Measurements from ENCODE around the gene MALAT1. TPM values are rescaled to one million over a fixed set of nuclear protein-coding genes. Genes with fewer than 3 reads are reported as not detected.
A peak's percentile ranks its signal among the peaks of the same experiment; 100 is the strongest.

MALAT1 gene
- total and polyA plus RNA-seq, 2 of the 13 experiments (the other 11 are each of a cell fraction or from before 2014, with no cell fraction given), result 143 to 1,237 TPM

- TF ChIP-seq E2F5 (CRISPR knock-in tag; conservative IDR thresholded peaks at IDR 0.05) (no peak), ZNF34 (CRISPR knock-in tag; IDR thresholded peaks at IDR 0.05; ENCODE audit: borderline replicate concordance) (no peak), IKZF5 (CRISPR knock-in tag; IDR thresholded peaks at IDR 0.05) (0 out of 2 replicates have a peak, but pooled peaks have one; percentile 47), ZNF670 (CRISPR knock-in tag; IDR thresholded peaks at IDR 0.05; ENCODE audit: borderline replicate concordance) (no peak), RXRA (CRISPR knock-in tag; IDR thresholded peaks at IDR 0.05) (peak; percentile 88), NFKB2 (CRISPR knock-in tag; IDR thresholded peaks at IDR 0.05; ENCODE audit: borderline replicate concordance) (no peak), RARA (CRISPR knock-in tag; IDR thresholded peaks at IDR 0.05) (peak; percentile 87), NR2F6 (IDR thresholded peaks at IDR 0.05) (peak; percentile 64), NR2F6 (CRISPR knock-in tag; IDR thresholded peaks at IDR 0.05) (peak; percentile 84), ZNF784 (CRISPR knock-in tag; IDR thresholded peaks at IDR 0.05; ENCODE audit: borderline replicate concordance) (no peak), BCL6 (CRISPR knock-in tag; IDR thresholded peaks at IDR 0.05) (0 out of 2 replicates have a peak, but pooled peaks have one; percentile 23), HNRNPLL (IDR thresholded peaks at IDR 0.05; ENCODE audit: low read depth, low read length, poor library complexity, severe bottlenecking) (peak; percentile 29), EED (CRISPR knock-in tag; IDR thresholded peaks at IDR 0.05) (no peak), THAP11 (CRISPR knock-in tag; IDR thresholded peaks at IDR 0.05) (no peak), MED1 (CRISPR knock-in tag; IDR thresholded peaks at IDR 0.05) (peak; percentile 58; the same call in 1 of the 2 replicates), ETV5 (CRISPR knock-in tag; IDR thresholded peaks at IDR 0.05; ENCODE audit: borderline replicate concordance) (peak; percentile 29; the same call in 1 of the 2 replicates), ZNF652 (CRISPR knock-in tag; IDR thresholded peaks at IDR 0.05; ENCODE audit: borderline replicate concordance, low read depth) (no peak)
Observed at GRCh38 chr11:65555693-65556231, 56.9 kb downstream of the MALAT1 start (continued).

Small RNA genes within 50 kb of the gene (small RNA-seq; reads per million reads assigned to genes)
- gene RF01684 (ENCODE audit: insufficient read depth in 2 of 3, insufficient read length in 3 of 3, low read depth in 2 of 3, low replicate concordance in 1 of 3), result 0 reads per million in 3 experiments

Other genes starting within 250 kb of the MALAT1 start
- 10.7 and 15.6 TPM in 2 replicates for gene POLA2, start 237.1 kb upstream of the MALAT1 start, total RNA-seq (2016; rRNA removed; fragmentation: Illumina TruSeq; extraction: Trizol)
- 9.1 and 9.7 TPM in 2 replicates for gene POLA2, start 237.1 kb upstream of the MALAT1 start, polyA plus RNA-seq (2011; rRNA removed)
- gene CDC42EP2, start 184.2 kb upstream of the MALAT1 start, total RNA-seq (2016; rRNA removed; fragmentation: Illumina TruSeq; extraction: Trizol), result 2.5 and 7.1 TPM in 2 replicates
- gene CDC42EP2, start 184.2 kb upstream of the MALAT1 start, polyA plus RNA-seq (2011; rRNA removed), result 2.3 and 4.2 TPM in 2 replicates
- gene DPF2, start 165.2 kb upstream of the MALAT1 start, total RNA-seq (2016; rRNA removed; fragmentation: Illumina TruSeq; extraction: Trizol), result 30.4 and 31.0 TPM in 2 replicates
- 20.4 and 21.0 TPM in 2 replicates for gene DPF2, start 165.2 kb upstream of the MALAT1 start, polyA plus RNA-seq (2011; rRNA removed)
- 4.0 and 4.9 TPM in 2 replicates for gene TIGD3, start 144.3 kb upstream of the MALAT1 start, total RNA-seq (2016; rRNA removed; fragmentation: Illumina TruSeq; extraction: Trizol)
- 0.49 and 1.0 TPM in 2 replicates for gene TIGD3, start 144.3 kb upstream of the MALAT1 start, polyA plus RNA-seq (2011; rRNA removed)
- 2.1 and 3.4 TPM in 2 replicates for gene SLC25A45, start 116.4 kb upstream of the MALAT1 start, total RNA-seq (2016; rRNA removed; fragmentation: Illumina TruSeq; extraction: Trizol)
- 1.2 and 1.9 TPM in 2 replicates for gene SLC25A45, start 116.4 kb upstream of the MALAT1 start, polyA plus RNA-seq (2011; rRNA removed)
- gene FRMD8, start 112.4 kb upstream of the MALAT1 start, total RNA-seq (2016; rRNA removed; fragmentation: Illumina TruSeq; extraction: Trizol), result 18.0 and 20.6 TPM in 2 replicates
- 5.8 and 9.4 TPM in 2 replicates for gene FRMD8, start 112.4 kb upstream of the MALAT1 start, polyA plus RNA-seq (2011; rRNA removed)
- 10.5 and 20.5 TPM in 2 replicates for gene NEAT1, start 76.2 kb upstream of the MALAT1 start, total RNA-seq (2016; rRNA removed; fragmentation: Illumina TruSeq; extraction: Trizol)
- gene NEAT1, start 76.2 kb upstream of the MALAT1 start, polyA plus RNA-seq (2011; rRNA removed), result 41.2 and 41.3 TPM in 2 replicates
- 61.7 and 65.9 TPM in 2 replicates for gene SCYL1, start 26.0 kb downstream of the MALAT1 start, total RNA-seq (2016; rRNA removed; fragmentation: Illumina TruSeq; extraction: Trizol)
- gene SCYL1, start 26.0 kb downstream of the MALAT1 start, polyA plus RNA-seq (2011; rRNA removed), result 103 and 122 TPM in 2 replicates
- gene LTBP3, start 59.3 kb downstream of the MALAT1 start, total RNA-seq (2016; rRNA removed; fragmentation: Illumina TruSeq; extraction: Trizol), result 4.2 and 12.2 TPM in 2 replicates
- gene LTBP3, start 59.3 kb downstream of the MALAT1 start, polyA plus RNA-seq (2011; rRNA removed), result 60.3 and 68.1 TPM in 2 replicates
- 34.0 and 40.0 TPM in 2 replicates for gene ZNRD2, start 71.4 kb downstream of the MALAT1 start, total RNA-seq (2016; rRNA removed; fragmentation: Illumina TruSeq; extraction: Trizol)
- 29.2 and 31.4 TPM in 2 replicates for gene ZNRD2, start 71.4 kb downstream of the MALAT1 start, polyA plus RNA-seq (2011; rRNA removed)
- gene FAM89B, start 73.5 kb downstream of the MALAT1 start, total RNA-seq (2016; rRNA removed; fragmentation: Illumina TruSeq; extraction: Trizol), result 3.6 and 5.7 TPM in 2 replicates
- 8.0 and 11.5 TPM in 2 replicates for gene FAM89B, start 73.5 kb downstream of the MALAT1 start, polyA plus RNA-seq (2011; rRNA removed)
- gene EHBP1L1, start 77.0 kb downstream of the MALAT1 start, total RNA-seq (2016; rRNA removed; fragmentation: Illumina TruSeq; extraction: Trizol), result 5.4 and 10.6 TPM in 2 replicates
- gene EHBP1L1, start 77.0 kb downstream of the MALAT1 start, polyA plus RNA-seq (2011; rRNA removed), result 8.3 and 14.4 TPM in 2 replicates
- not detected in 2 replicates for gene KCNK7, start 96.8 kb downstream of the MALAT1 start, total RNA-seq (2016; rRNA removed; fragmentation: Illumina TruSeq; extraction: Trizol)
- 0.11 and 0.14 TPM in 2 replicates for gene KCNK7, start 96.8 kb downstream of the MALAT1 start, polyA plus RNA-seq (2011; rRNA removed)
- 35.6 and 51.5 TPM in 2 replicates for gene MAP3K11, start 115.2 kb downstream of the MALAT1 start, total RNA-seq (2016; rRNA removed; fragmentation: Illumina TruSeq; extraction: Trizol)
- gene MAP3K11, start 115.2 kb downstream of the MALAT1 start, polyA plus RNA-seq (2011; rRNA removed), result 35.9 and 54.6 TPM in 2 replicates
- gene PCNX3, start 116.7 kb downstream of the MALAT1 start, total RNA-seq (2016; rRNA removed; fragmentation: Illumina TruSeq; extraction: Trizol), result 14.5 and 23.0 TPM in 2 replicates
- gene PCNX3, start 116.7 kb downstream of the MALAT1 start, polyA plus RNA-seq (2011; rRNA removed), result 16.2 and 23.1 TPM in 2 replicates
- 5.4 and 5.8 TPM in 2 replicates for gene SIPA1, start 139.1 kb downstream of the MALAT1 start, total RNA-seq (2016; rRNA removed; fragmentation: Illumina TruSeq; extraction: Trizol)
- 7.7 and 9.1 TPM in 2 replicates for gene SIPA1, start 139.1 kb downstream of the MALAT1 start, polyA plus RNA-seq (2011; rRNA removed)
- 18.7 and 21.4 TPM in 2 replicates for gene RELA, start 163.9 kb downstream of the MALAT1 start, total RNA-seq (2016; rRNA removed; fragmentation: Illumina TruSeq; extraction: Trizol)
- gene RELA, start 163.9 kb downstream of the MALAT1 start, polyA plus RNA-seq (2011; rRNA removed), result 40.5 and 51.0 TPM in 2 replicates
- gene KAT5, start 213.2 kb downstream of the MALAT1 start, total RNA-seq (2016; rRNA removed; fragmentation: Illumina TruSeq; extraction: Trizol), result 45.4 and 48.3 TPM in 2 replicates
- gene KAT5, start 213.2 kb downstream of the MALAT1 start, polyA plus RNA-seq (2011; rRNA removed), result 34.4 and 35.2 TPM in 2 replicates
- gene RNASEH2C, start 221.8 kb downstream of the MALAT1 start, total RNA-seq (2016; rRNA removed; fragmentation: Illumina TruSeq; extraction: Trizol), result 50.9 and 65.1 TPM in 2 replicates
- gene RNASEH2C, start 221.8 kb downstream of the MALAT1 start, polyA plus RNA-seq (2011; rRNA removed), result 24.6 and 27.4 TPM in 2 replicates

All from HepG2 (cell line).